Tibial artery (tissue), 4 donors: Measurements from ENCODE around the gene ANKUB1.

Experiments
- DNase-seq, 2 donors: peaks; one replicate each; pipeline ENCODE4 v3.0.0-alpha.2; 2019
- H3K27ac ChIP-seq, 2 donors: fragments of 200-600 bp; sonication (generic) in 1 of 2; 1 replicate in 1 of 2; 2 replicates in 1 of 2; pipeline ENCODE4 v1.5.1; 2018 to 2019; ENCODE audit warnings: mild to moderate bottlenecking in 1 of 2
- H3K27me3 ChIP-seq, 2 donors: fragments of 200-600 bp; sonication (generic) in 1 of 2; one replicate each; pipeline versions ENCODE4 v1.5.1 to v1.6.0; 2016 to 2019
- H3K36me3 ChIP-seq, 3 donors: fragments of 200-600 bp; sonication (generic) in 2 of 3; one replicate each; pipeline ENCODE4 v1.5.1; 2016 to 2019; ENCODE audit warnings: mild to moderate bottlenecking in 2 of 3
- H3K4me1 ChIP-seq, 4 donors: fragments of 200-600 bp; sonication (generic) in 2 of 4; 1 replicate in 3 of 4; 2 replicates in 1 of 4; pipeline ENCODE4 v1.5.1; 2016 to 2019
- H3K4me3 ChIP-seq, 2 donors: fragments of 200-600 bp; sonication (generic) in 1 of 2; 1 replicate in 1 of 2; 2 replicates in 1 of 2; pipeline ENCODE4 v1.5.1; 2018 to 2019; ENCODE audit warnings: mild to moderate bottlenecking in 2 of 2
- H3K9me3 ChIP-seq, 3 donors: fragments of 200-600 bp; sonication (generic) in 1 of 3; one replicate each; pipeline ENCODE4 v1.5.1; 2016 to 2019
- CTCF ChIP-seq, 2 experiments: fragments of 200-600 bp in 1 of 2; fragments of 450-650 bp in 1 of 2; IDR thresholded peaks; one replicate each; pipeline ENCODE4 v1.5.1; 2017 to 2019; ENCODE audit warnings: antibody characterized with exemption in 2 of 2, mild to moderate bottlenecking in 1 of 2, moderate library complexity in 1 of 2
- intact Hi-C: fragments of 100-400 bp; cut with DNase I; formaldehyde crosslinking; loops from one replicate; pipeline ENCODE4 v1.15.0; 2023; ENCODE audit warnings: low total_unique reads

ANKUB1 gene

GRCh38 chr3:149771652-149772271 is 20.6 kb downstream of the ANKUB1 start:
- intact Hi-C loops = loop anchor here (5.0 kb wide), 1 partner anchor 36 kb away; no protein-coding TSS in a partner anchor
- Histone ChIP-seq H3K4me3 (no peak overlapping the region), H3K36me3 (no peaks in the 10 kb centered on the region), H3K27ac (no peak overlapping the region), H3K27me3 (no peaks in the 10 kb centered on the region), H3K9me3 (no peaks in the 10 kb centered on the region), H3K4me1 (no peaks in the 10 kb centered on the region)
- peak in 1 of 2 donors; percentile 33 for DNase-seq
- TF ChIP-seq CTCF (IDR thresholded peaks at IDR 0.05) = peak; percentile 65 to 71

DNA sequence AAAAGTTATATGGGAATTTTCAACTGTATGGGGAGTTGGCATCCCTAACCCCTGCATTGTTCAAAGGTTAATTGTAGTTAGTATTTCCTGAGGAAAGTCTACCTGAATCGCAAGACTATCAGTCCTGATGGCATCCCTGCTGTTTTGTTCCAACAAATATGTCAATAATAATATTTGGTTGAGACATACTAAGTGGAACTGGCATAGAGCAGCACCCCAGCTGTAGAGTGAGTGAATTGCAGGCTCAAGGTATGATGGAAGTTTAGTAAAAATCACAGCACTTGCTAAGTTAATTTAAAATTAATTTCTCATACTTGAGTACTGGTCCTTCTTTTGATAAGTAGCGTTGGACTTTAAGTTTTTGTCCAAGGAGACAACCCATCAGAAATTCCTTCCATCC is 22.1 kb downstream of the ANKUB1 start:
- Histone ChIP-seq H3K4me3 (no peak overlapping the region), H3K9me3 (no peaks in the 10 kb centered on the region), H3K36me3 (no peaks in the 10 kb centered on the region), H3K27me3 (no peaks in the 10 kb centered on the region), H3K4me1 (no peaks in the 10 kb centered on the region), H3K27ac (no peak overlapping the region)
- no peak for TF ChIP-seq CTCF (IDR thresholded peaks at IDR 0.05)
- intact Hi-C loops = loop anchor here (5.0 kb wide), 1 partner anchor 37 kb away; no protein-coding TSS in a partner anchor
- DNase-seq = no peak

- Histone ChIP-seq H3K36me3 (no peaks in the 10 kb centered on the region), H3K4me1 (no peaks in the 10 kb centered on the region), H3K4me3 (no peak overlapping the region), H3K27ac (no peak overlapping the region), H3K9me3 (no peaks in the 10 kb centered on the region), H3K27me3 (peaks cover 0 to 3% of the 10 kb centered on the region in 2 donors)
- intact Hi-C loops = no loop called here
- no peak for TF ChIP-seq CTCF (IDR thresholded peaks at IDR 0.05)
- no peak for DNase-seq
Measured at GRCh38 chr3:149768704-149769103, 23.6 kb downstream of the ANKUB1 start.

DNA sequence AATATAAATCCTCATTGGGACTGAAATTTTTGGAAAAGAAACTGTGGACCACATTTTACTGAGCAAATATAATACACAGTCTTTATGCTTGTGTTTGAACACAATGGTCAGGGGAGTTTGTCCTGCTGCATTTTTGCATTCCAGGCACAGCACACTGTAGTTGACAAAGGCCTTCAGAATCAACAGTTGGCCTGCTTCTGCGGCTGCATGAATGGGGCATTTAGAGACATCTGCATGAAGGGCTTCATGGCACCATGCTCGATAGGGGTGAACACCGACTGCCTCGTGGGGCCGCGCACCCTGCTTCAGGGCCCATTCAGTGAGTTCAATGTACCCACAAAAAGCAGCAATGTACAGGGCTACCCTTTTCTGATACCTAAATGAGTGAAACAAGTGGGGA is 24.6 kb downstream of the ANKUB1 start:
- intact Hi-C loops = no loop called here

GRCh38 chr3:149765762-149766334 is 26.5 kb downstream of the ANKUB1 start:
- no peaks in the 10 kb centered on the region for H3K4me1 ChIP-seq
- H3K9me3 ChIP-seq = no peaks in the 10 kb centered on the region
- DNase-seq = no peak
- TF ChIP-seq CTCF (IDR thresholded peaks at IDR 0.05) = peak; percentile 42 to 58
- H3K27me3 ChIP-seq = peaks cover 0 to 3% of the 10 kb centered on the region in 2 donors
- H3K36me3 ChIP-seq = no peaks in the 10 kb centered on the region
- H3K4me3 ChIP-seq = no peak overlapping the region
- no peak overlapping the region for H3K27ac ChIP-seq
- intact Hi-C loops = no loop called here

More for the DNA sequence above, 24.6 kb downstream of the ANKUB1 start:
- Histone ChIP-seq H3K27ac (no peak overlapping the region), H3K36me3 (no peaks in the 10 kb centered on the region), H3K4me3 (no peak overlapping the region), H3K27me3 (peaks cover 0 to 3% of the 10 kb centered on the region in 2 donors), H3K4me1 (no peaks in the 10 kb centered on the region), H3K9me3 (no peaks in the 10 kb centered on the region)
- no peak for TF ChIP-seq CTCF (IDR thresholded peaks at IDR 0.05)
- DNase-seq = no peak
